ENCODE results near the gene GZMB.

- TF ChIP-seq SIN3A (IDR thresholded peaks at IDR 0.05; ENCODE audit: borderline replicate concordance, insufficient read depth, low read length) = no peak
- no peak for TF ChIP-seq POLR2AphosphoS5 (IDR thresholded peaks at IDR 0.05; ENCODE audit: low read depth, low read length)
- no peak for TF ChIP-seq TAF1 (IDR thresholded peaks at IDR 0.05; ENCODE audit: borderline replicate concordance, insufficient read depth, low read length)
Measured at GRCh38 chr14:24680516-24680915, 46.5 kb upstream of the GZMB start.

All from PFSK-1 (cell line).